ENCODE measurements around the gene SPATA45.

GRCh38 chr1:212825798-212826452 is 21.5 kb downstream of the SPATA45 start:
- TF ChIP-seq CTCF (conservative IDR thresholded peaks at IDR 0.05; ENCODE audit: low read depth, low read length) (no peak), EZH2phosphoT487 (IDR thresholded peaks at IDR 0.05; ENCODE audit: borderline replicate concordance, low read length) (no peak), EZH2 (IDR thresholded peaks at IDR 0.05; ENCODE audit: low read length, unreplicated experiment) (no peak)
